GM12878 (cell line): ENCODE data around the gene PRKN. TPM values are rescaled to one million over a fixed set of nuclear protein-coding genes. Genes with fewer than 3 reads are reported as not detected.

ENCODE experiments used
- ATAC-seq: fragments of 200-7000 bp; cut with Tn5 transposase; 3 replicates; pipeline ENCODE4 v1.9.1; 2020; ENCODE audit warnings: mild to moderate bottlenecking, moderate library complexity
- BruUV-seq: library from RNA; stranded (reverse); fragments of 400-500 nt; replicated peaks from 2 replicates; lab custom pipeline; 2021; lab: Mats Ljungman, UMichigan
- CTCF ChIA-PET: fragments of 300-600 bp; sonication (Branson Sonifier 250); formaldehyde crosslinking; extraction: SDS; loops from one replicate; lab custom pipeline; 2021; ENCODE audit warnings: inconsistent platforms; lab: Yijun Ruan, JAX
- POLR2A ChIA-PET: fragments of 350-600 bp; formaldehyde crosslinking; extraction: SDS; loops from one replicate; lab custom pipeline; 2021; ENCODE audit warnings: inconsistent platforms; lab: Charles Lee
- RAD21 ChIA-PET: fragments of 300-600 bp; sonication (Branson Sonifier 250); formaldehyde crosslinking; loops from one replicate; lab custom pipeline; 2023; ENCODE audit warnings: antibody characterized with exemption; ENCODE audit not compliant: unreplicated experiment; lab: Charles Lee
- SMC1A ChIA-PET: fragments of 300-600 bp; sonication (Branson Sonifier 250); formaldehyde crosslinking; loops from one replicate; lab custom pipeline; 2023; ENCODE audit not compliant: unreplicated experiment, uncharacterized antibody; lab: Charles Lee
- DNase-seq: peaks from one replicate; pipeline ENCODE4 v3.0.0-alpha.2; 2011; ENCODE audit warnings: low read depth, low spot score
- FAIRE-seq: peaks from 3 replicates; lab custom pipeline; 2011; peaks lifted over from hg19 to GRCh38; lab: Jason Lieb, UNC
- H2AFZ ChIP-seq: 2 replicates; pipeline ENCODE4 v1.6.0; 2011; ENCODE audit warnings: low read depth, low read length, control low read depth; ENCODE audit not compliant: control insufficient read depth
- H3K27ac ChIP-seq: 2 replicates; pipeline ENCODE4 v1.5.1; 2011; ENCODE audit warnings: control low read depth; ENCODE audit not compliant: control insufficient read depth, insufficient read depth
- H3K27me3 ChIP-seq, 2 experiments: replicated peaks in 1 of 2; 2 replicates each; pipeline versions ENCODE4 v1.6.0 to v1.6.1; 2011; ENCODE audit warnings: low read length in 1 of 2; ENCODE audit not compliant: control insufficient read depth in 2 of 2, insufficient read depth in 2 of 2
- H3K36me3 ChIP-seq, 2 experiments: 2 replicates each; pipeline ENCODE4 v1.5.1; 2011; ENCODE audit warnings: low read length in 1 of 2; ENCODE audit not compliant: control insufficient read depth in 2 of 2, insufficient read depth in 2 of 2
- H3K4me1 ChIP-seq: 2 replicates; pipeline ENCODE4 v1.6.1; 2011; ENCODE audit warnings: mild to moderate bottlenecking, low read length, moderate library complexity, mixed read lengths; ENCODE audit not compliant: control insufficient read depth, insufficient read depth
- H3K4me2 ChIP-seq: 2 replicates; pipeline ENCODE4 v1.6.0; 2011; ENCODE audit warnings: control low read depth; ENCODE audit not compliant: control insufficient read depth, insufficient read depth
- H3K4me3 ChIP-seq: fragments of 200-600 bp; sonication (generic); 2 replicates; pipeline ENCODE4 v1.5.1; 2016
- H3K79me2 ChIP-seq: 2 replicates; pipeline ENCODE4 v1.6.0; 2011; ENCODE audit warnings: low read length; ENCODE audit not compliant: control insufficient read depth, insufficient read depth
- H3K9ac ChIP-seq: 2 replicates; pipeline ENCODE4 v1.8.0; 2011; ENCODE audit warnings: low read length, control low read depth, mixed read lengths; ENCODE audit not compliant: control insufficient read depth, insufficient read depth
- H3K9me3 ChIP-seq: replicated peaks from 3 replicates; pipeline ENCODE4 v1.5.1; 2011; ENCODE audit warnings: mild to moderate bottlenecking, low read length; ENCODE audit not compliant: control insufficient read depth, insufficient read depth
- H4K20me1 ChIP-seq: 2 replicates; pipeline ENCODE4 v1.6.0; 2011; ENCODE audit not compliant: control insufficient read depth, insufficient read depth
- CHD4 ChIP-seq: fragments of 200-600 bp; sonication (generic); IDR thresholded peaks from 2 replicates; pipeline ENCODE4 v1.6.1; 2016; ENCODE audit warnings: mild to moderate bottlenecking
- CREM ChIP-seq: IDR thresholded peaks from 2 replicates; pipeline ENCODE4 v1.6.1; 2014; ENCODE audit warnings: antibody characterized with exemption, low read depth
- ETV6 ChIP-seq, 2 experiments: fragments of 450-650 bp in 1 of 2; IDR thresholded peaks in 1 of 2; conservative IDR thresholded peaks in 1 of 2; 2 replicates each; pipeline ENCODE4 v1.6.1; 2014; ENCODE audit warnings: antibody characterized with exemption in 1 of 2, borderline replicate concordance in 1 of 2, low read depth in 1 of 2, mild to moderate bottlenecking in 1 of 2, moderate library complexity in 1 of 2
- GABPA ChIP-seq: IDR thresholded peaks from 2 replicates; pipeline ENCODE4 v1.6.1; 2014; ENCODE audit warnings: antibody characterized with exemption, low read depth, mild to moderate bottlenecking, inconsistent platforms
- IRF5 ChIP-seq: fragments of 450-650 bp; IDR thresholded peaks from 2 replicates; pipeline ENCODE4 v1.6.1; 2017; ENCODE audit warnings: borderline replicate concordance
- NKRF ChIP-seq: fragments of 450-650 bp; conservative IDR thresholded peaks from 2 replicates; pipeline ENCODE4 v1.6.1; 2017; ENCODE audit warnings: mild to moderate bottlenecking, moderate library complexity
- RCOR1 ChIP-seq: conservative IDR thresholded peaks from 2 replicates; pipeline ENCODE4 v1.6.1; 2012; ENCODE audit warnings: low read depth, low read length, improper control_type of control experiment
- SPI1 ChIP-seq: IDR thresholded peaks from 2 replicates; pipeline ENCODE4 v1.6.1; 2011; ENCODE audit warnings: low read depth, mild to moderate bottlenecking, low read length, moderate library complexity, borderline replicate concordance; ENCODE audit not compliant: insufficient read depth
- STAT1 ChIP-seq: fragments of 450-650 bp; conservative IDR thresholded peaks from 2 replicates; pipeline ENCODE4 v1.6.1; 2014; ENCODE audit warnings: antibody characterized with exemption, mild to moderate bottlenecking
- SUPT20H ChIP-seq: IDR thresholded peaks from 2 replicates; pipeline ENCODE4 v1.6.1; 2011; ENCODE audit warnings: low read depth, mild to moderate bottlenecking, low read length, moderate library complexity, borderline replicate concordance; ENCODE audit not compliant: control insufficient read depth
- ZBTB11 ChIP-seq: fragments of 450-650 bp; formaldehyde crosslinking; IDR thresholded peaks from 2 replicates; pipeline ENCODE4 v1.5.0; 2022; ENCODE audit warnings: mild to moderate bottlenecking, missing genetic modification characterization
- ZBTB33 ChIP-seq: fragments of 450-650 bp; IDR thresholded peaks from 2 replicates; pipeline ENCODE4 v1.6.1; 2017; ENCODE audit warnings: mild to moderate bottlenecking
- ZNF384 ChIP-seq: IDR thresholded peaks from 2 replicates; pipeline ENCODE4 v1.6.1; 2012; ENCODE audit warnings: low read depth, mild to moderate bottlenecking, low read length, improper control_type of control experiment, borderline replicate concordance
- WGBS: methylation state at CpG from one replicate; pipeline ENCODE4 v1.1.6; 2016; ENCODE audit warnings: low lambda C conversion rate; ENCODE audit not compliant: insufficient replicate concordance, insufficient coverage; ENCODE audit errors: missing lambda C conversion rate; 5-methylcytosine and 5-hydroxymethylcytosine counted together
- in situ Hi-C: fragments of 300-500 bp; cut with MboI; formaldehyde crosslinking; loops from 9 replicates; pipeline ENCODE4 v1.14.3; 2018; ENCODE audit warnings: mixed read lengths
- intact Hi-C: fragments of 100-400 bp; cut with micrococcal nuclease; formaldehyde crosslinking; loops from one replicate; pipeline ENCODE4 v1.14.2; 2022; ENCODE audit not compliant: unreplicated experiment
- polyA plus RNA-seq, 11 experiments: library from polyadenylated mRNA; depleted of rRNA in 4 of 11; unstranded in 6 of 11; stranded (reverse) in 5 of 11; fragments of >200 nt; fragmentation: Nextera tagmentation in 4 of 11; fragmentation: Illumina TruSeq in 1 of 11; extraction: Ambion mirVana in 4 of 11; extraction: Trizol in 1 of 11; gene quantifications; 1 replicate in 1 of 11; 2 replicates in 10 of 11; pipeline versions ENCODE4 v1.2.1 to v1.2.3, GENCODE V29; 2011 to 2016; ENCODE audit warnings: inconsistent platforms in 2 of 11, missing spikeins in 2 of 11, low read depth in 1 of 11
- total RNA-seq, 4 experiments: library from RNA; depleted of rRNA in 3 of 4; stranded (reverse); fragments of >200 nt in 3 of 4; fragmentation: Illumina TruSeq in 1 of 4; extraction: Trizol in 1 of 4; gene quantifications; 2 replicates each; pipeline versions ENCODE4 v1.2.1 to v1.2.3, GENCODE V29; 2013 to 2021

PRKN gene
- total and polyA plus RNA-seq, 10 of the 15 experiments (the other 5 are each of a cell fraction or from before 2014, with no cell fraction given) = 0.06 to 0.09 TPM; not detected in 8

GRCh38 chr6:161338015-161338414 is 1389.6 kb downstream of the PRKN start:
- BruUV-seq = no TSS peak
- WGBS = 29% methylated on average over 3 of the region's 3 CpGs
- Histone ChIP-seq H3K79me2 (no peaks in the 10 kb centered on the region), H3K4me1 (no peaks in the 10 kb centered on the region), H3K4me2 (no peak overlapping the region), H3K4me3 (no peak overlapping the region), H2AFZ (no peak overlapping the region), H3K9me3 (no peaks in the 10 kb centered on the region), H3K27ac (no peak overlapping the region), H3K27me3 (no peaks in the 10 kb centered on the region), H3K36me3 (no peaks in the 10 kb centered on the region), H3K9ac (no peak overlapping the region), H4K20me1 (no peaks in the 10 kb centered on the region)
- ChIA-PET SMC1A (no interaction called here), RAD21 (no interaction called here), POLR2A (no interaction called here), CTCF (no interaction called here)
- ATAC-seq = no peak
- DNase-seq = no peak
- FAIRE-seq = no peak
- intact Hi-C loops (no loop called here), in situ Hi-C loops (no loop called here)
- TF ChIP-seq GABPA = no peak
- TF ChIP-seq STAT1 = no peak
- TF ChIP-seq CHD4 = no peak
- no peak for TF ChIP-seq SPI1
- TF ChIP-seq CREM = no peak
- no peak for TF ChIP-seq ZNF384
- no peak for TF ChIP-seq SUPT20H
- TF ChIP-seq ETV6 (conservative IDR thresholded peaks at IDR 0.05 in 1 of 2, IDR thresholded peaks at IDR 0.05 in 1 of 2; ENCODE audit: borderline replicate concordance in 1 of 2, low read depth in 1 of 2) = no peak
- TF ChIP-seq NKRF = no peak
- TF ChIP-seq IRF5 = no peak
- no peak for TF ChIP-seq RCOR1
- TF ChIP-seq ZBTB11 (CRISPR knock-in tag) = no peak
- no peak for TF ChIP-seq ZBTB33
